Panc1 (cell line): Measurements from ENCODE around the gene SMIM20. TPM values are rescaled to one million over a fixed set of nuclear protein-coding genes. Genes with fewer than 3 reads are reported as not detected.

Source experiments
- ATAC-seq: fragments of 200-7000 bp; cut with Tn5 transposase; 2 replicates; pipeline ENCODE4 v1.9.1; 2020; ENCODE audit warnings: mild to moderate bottlenecking, moderate library complexity
- BruUV-seq: library from RNA; stranded (reverse); fragments of 400-500 nt; replicated peaks from 2 replicates; lab custom pipeline; 2021; lab: Mats Ljungman, UMichigan
- CTCF ChIA-PET: fragments of 300-600 bp; sonication (Branson Sonifier 250); formaldehyde crosslinking; loops from one replicate; lab custom pipeline; 2022; ENCODE audit warnings: antibody characterized with exemption; lab: Charles Lee
- POLR2A ChIA-PET: fragments of 300-600 bp; sonication (Branson Sonifier 250); formaldehyde crosslinking; loops from one replicate; lab custom pipeline; 2022; ENCODE audit warnings: antibody characterized with exemption; lab: Charles Lee
- DNase-seq: peaks from one replicate; pipeline ENCODE4 v3.0.0-alpha.2; 2010; ENCODE audit warnings: low read depth, low spot score
- H3K27ac ChIP-seq: 2 replicates; pipeline ENCODE4 v1.5.1; 2011; ENCODE audit warnings: mild to moderate bottlenecking, low read length, inconsistent platforms
- H3K27me3 ChIP-seq: fragments of 200-500 bp; sonication (Bioruptor generic); 2 replicates; pipeline ENCODE4 v1.6.0; 2014; ENCODE audit warnings: low read length, inconsistent platforms; ENCODE audit not compliant: control insufficient read depth, insufficient read depth
- H3K36me3 ChIP-seq: fragments of 200-500 bp; sonication (Bioruptor generic); 2 replicates; pipeline ENCODE4 v1.5.1; 2014; ENCODE audit warnings: inconsistent platforms, mild to moderate bottlenecking, low read length, moderate library complexity; ENCODE audit not compliant: control insufficient read depth, insufficient read depth
- H3K4me1 ChIP-seq: 2 replicates; pipeline ENCODE4 v1.5.1; 2011; ENCODE audit warnings: inconsistent platforms, mild to moderate bottlenecking, low read length, moderate library complexity; ENCODE audit not compliant: control insufficient read depth, insufficient read depth
- H3K4me3 ChIP-seq, 2 experiments: 2 replicates each; pipeline ENCODE4 v1.5.1; 2011 to 2012; ENCODE audit warnings: low read depth in 2 of 2, low read length in 2 of 2, mild to moderate bottlenecking in 2 of 2, inconsistent platforms in 1 of 2, moderate library complexity in 1 of 2
- H3K9me3 ChIP-seq: fragments of 200-500 bp; sonication (Bioruptor generic); 2 replicates; pipeline ENCODE4 v1.5.1; 2014; ENCODE audit warnings: low read depth, mild to moderate bottlenecking, inconsistent platforms, low read length, moderate library complexity; ENCODE audit not compliant: control insufficient read depth, insufficient read depth
- POLR2AphosphoS5 ChIP-seq: IDR thresholded peaks from 2 replicates; pipeline ENCODE4 v1.6.1; 2012; ENCODE audit warnings: mild to moderate bottlenecking, low read depth, low read length, moderate library complexity
- SIN3A ChIP-seq: IDR thresholded peaks from 2 replicates; pipeline ENCODE4 v1.6.1; 2012; ENCODE audit warnings: low read depth, mild to moderate bottlenecking, low read length, moderate library complexity, borderline replicate concordance; ENCODE audit not compliant: insufficient read depth
- TCF7L2 ChIP-seq: IDR thresholded peaks from 2 replicates; pipeline ENCODE4 v1.6.1; 2011; ENCODE audit warnings: mild to moderate bottlenecking, low read depth, low read length, inconsistent platforms
- in situ Hi-C: cut with HindIII; loops from 2 replicates; pipeline ENCODE4 v1.10.0; 2016; ENCODE audit warnings: low sequenced_read_pairs, low pct_unique_long_range_greater_than_20kb
- intact Hi-C: fragments of 100-400 bp; cut with micrococcal nuclease; formaldehyde crosslinking; loops from one replicate; pipeline ENCODE4 v1.10.0; 2022; ENCODE audit not compliant: unreplicated experiment
- total RNA-seq: library from RNA; stranded (reverse); gene quantifications from one replicate; pipeline ENCODE4 v1.2.1, GENCODE V29; 2021; ENCODE audit not compliant: unreplicated experiment
- TF ChIP-seq, protein P1 (sequence below): fragments of 450-650 bp; IDR thresholded peaks from 2 replicates; pipeline ENCODE4 v1.5.1; 2017; ENCODE audit warnings: mild to moderate bottlenecking
- TF ChIP-seq, protein P2 (sequence below), 2 experiments: IDR thresholded peaks; 2 replicates each; pipeline ENCODE4 v1.6.1; 2011 to 2012; ENCODE audit warnings: low read depth in 2 of 2, control low read depth in 1 of 2, low read length in 1 of 2, mild to moderate bottlenecking in 1 of 2, moderate library complexity in 1 of 2; ENCODE audit not compliant: insufficient read depth in 1 of 2

SMIM20 gene
- total RNA-seq, 1 experiment from 2014 or later = 16.5 TPM

GRCh38 chr4:25889589-25890503, 24.2 kb upstream of the SMIM20 start:
- no peaks in the 10 kb centered on the region for H3K9me3 ChIP-seq
- CTCF ChIA-PET = no interaction called here
- TF ChIP-seq, protein P1, sequence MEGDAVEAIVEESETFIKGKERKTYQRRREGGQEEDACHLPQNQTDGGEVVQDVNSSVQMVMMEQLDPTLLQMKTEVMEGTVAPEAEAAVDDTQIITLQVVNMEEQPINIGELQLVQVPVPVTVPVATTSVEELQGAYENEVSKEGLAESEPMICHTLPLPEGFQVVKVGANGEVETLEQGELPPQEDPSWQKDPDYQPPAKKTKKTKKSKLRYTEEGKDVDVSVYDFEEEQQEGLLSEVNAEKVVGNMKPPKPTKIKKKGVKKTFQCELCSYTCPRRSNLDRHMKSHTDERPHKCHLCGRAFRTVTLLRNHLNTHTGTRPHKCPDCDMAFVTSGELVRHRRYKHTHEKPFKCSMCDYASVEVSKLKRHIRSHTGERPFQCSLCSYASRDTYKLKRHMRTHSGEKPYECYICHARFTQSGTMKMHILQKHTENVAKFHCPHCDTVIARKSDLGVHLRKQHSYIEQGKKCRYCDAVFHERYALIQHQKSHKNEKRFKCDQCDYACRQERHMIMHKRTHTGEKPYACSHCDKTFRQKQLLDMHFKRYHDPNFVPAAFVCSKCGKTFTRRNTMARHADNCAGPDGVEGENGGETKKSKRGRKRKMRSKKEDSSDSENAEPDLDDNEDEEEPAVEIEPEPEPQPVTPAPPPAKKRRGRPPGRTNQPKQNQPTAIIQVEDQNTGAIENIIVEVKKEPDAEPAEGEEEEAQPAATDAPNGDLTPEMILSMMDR = no peak
- no peak for TF ChIP-seq TCF7L2
- TF ChIP-seq POLR2AphosphoS5 = no peak
- TF ChIP-seq, protein P2, sequence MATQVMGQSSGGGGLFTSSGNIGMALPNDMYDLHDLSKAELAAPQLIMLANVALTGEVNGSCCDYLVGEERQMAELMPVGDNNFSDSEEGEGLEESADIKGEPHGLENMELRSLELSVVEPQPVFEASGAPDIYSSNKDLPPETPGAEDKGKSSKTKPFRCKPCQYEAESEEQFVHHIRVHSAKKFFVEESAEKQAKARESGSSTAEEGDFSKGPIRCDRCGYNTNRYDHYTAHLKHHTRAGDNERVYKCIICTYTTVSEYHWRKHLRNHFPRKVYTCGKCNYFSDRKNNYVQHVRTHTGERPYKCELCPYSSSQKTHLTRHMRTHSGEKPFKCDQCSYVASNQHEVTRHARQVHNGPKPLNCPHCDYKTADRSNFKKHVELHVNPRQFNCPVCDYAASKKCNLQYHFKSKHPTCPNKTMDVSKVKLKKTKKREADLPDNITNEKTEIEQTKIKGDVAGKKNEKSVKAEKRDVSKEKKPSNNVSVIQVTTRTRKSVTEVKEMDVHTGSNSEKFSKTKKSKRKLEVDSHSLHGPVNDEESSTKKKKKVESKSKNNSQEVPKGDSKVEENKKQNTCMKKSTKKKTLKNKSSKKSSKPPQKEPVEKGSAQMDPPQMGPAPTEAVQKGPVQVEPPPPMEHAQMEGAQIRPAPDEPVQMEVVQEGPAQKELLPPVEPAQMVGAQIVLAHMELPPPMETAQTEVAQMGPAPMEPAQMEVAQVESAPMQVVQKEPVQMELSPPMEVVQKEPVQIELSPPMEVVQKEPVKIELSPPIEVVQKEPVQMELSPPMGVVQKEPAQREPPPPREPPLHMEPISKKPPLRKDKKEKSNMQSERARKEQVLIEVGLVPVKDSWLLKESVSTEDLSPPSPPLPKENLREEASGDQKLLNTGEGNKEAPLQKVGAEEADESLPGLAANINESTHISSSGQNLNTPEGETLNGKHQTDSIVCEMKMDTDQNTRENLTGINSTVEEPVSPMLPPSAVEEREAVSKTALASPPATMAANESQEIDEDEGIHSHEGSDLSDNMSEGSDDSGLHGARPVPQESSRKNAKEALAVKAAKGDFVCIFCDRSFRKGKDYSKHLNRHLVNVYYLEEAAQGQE (IDR thresholded peaks at IDR 0.05; ENCODE audit: insufficient read depth in 1 of 2, low read depth in 2 of 2, low read length in 1 of 2) = no peak
- BruUV-seq = no TSS peak
- H3K4me1 ChIP-seq = no peaks in the 10 kb centered on the region
- in situ Hi-C loops = no loop called here
- DNase-seq (no peak), ATAC-seq (no peak)
- no peaks in the 10 kb centered on the region; the same call in 1 of the 2 replicates for H3K27me3 ChIP-seq
- POLR2A ChIA-PET = no interaction called here
- no peaks in the 10 kb centered on the region for H3K36me3 ChIP-seq
- intact Hi-C loops = no loop called here
- no peak overlapping the region for H3K27ac ChIP-seq
- no peak overlapping the region for H3K4me3 ChIP-seq

- BruUV-seq = no TSS peak
- Histone ChIP-seq H3K4me1 (no peaks in the 10 kb centered on the region), H3K9me3 (no peaks in the 10 kb centered on the region), H3K36me3 (no peaks in the 10 kb centered on the region), H3K27ac (no peak overlapping the region), H3K27me3 (no peaks in the 10 kb centered on the region; the same call in 1 of the 2 replicates), H3K4me3 (no peak overlapping the region)
- in situ Hi-C loops (no loop called here), intact Hi-C loops (no loop called here)
- POLR2A ChIA-PET = no interaction called here
- TF ChIP-seq, protein P2 (IDR thresholded peaks at IDR 0.05; ENCODE audit: insufficient read depth in 1 of 2, low read depth in 2 of 2, low read length in 1 of 2) = no peak
- no peak for TF ChIP-seq SIN3A
- no peak for TF ChIP-seq TCF7L2
- TF ChIP-seq POLR2AphosphoS5 = no peak
- CTCF ChIA-PET = no interaction called here
- DNase-seq (no peak), ATAC-seq (no peak)
Measured at GRCh38 chr4:25890571-25891485, 23.2 kb upstream of the SMIM20 start.
